Bronchial epithelial cell (primary cell): ENCODE data around the gene CHCT1. TPM values are rescaled to one million over a fixed set of nuclear protein-coding genes. Genes with fewer than 3 reads are reported as not detected.
A peak's percentile ranks its signal among the peaks of the same experiment; 100 is the strongest.

Source experiments
- DNase-seq: peaks from one replicate; pipeline ENCODE4 v3.0.0-alpha.2; 2010; ENCODE audit warnings: low read depth
- FAIRE-seq: peaks from 2 replicates; lab custom pipeline; 2011; peaks lifted over from hg19 to GRCh38; lab: Jason Lieb, UNC
- H3K27me3 ChIP-seq: 2 replicates; pipeline ENCODE4 v1.5.1; 2011; ENCODE audit warnings: low read length; ENCODE audit not compliant: control insufficient read depth, insufficient read depth
- H3K36me3 ChIP-seq: 2 replicates; pipeline ENCODE4 v1.5.1; 2011; ENCODE audit warnings: low read length; ENCODE audit not compliant: control insufficient read depth, insufficient read depth
- H3K4me3 ChIP-seq: 2 replicates; pipeline ENCODE4 v1.5.1; 2011; ENCODE audit warnings: mild to moderate bottlenecking, low read depth, low read length, control low read depth
- total RNA-seq: library from RNA; depleted of rRNA; stranded (reverse); fragments of >200 nt; gene quantifications from 2 replicates; pipeline ENCODE4 v1.2.1, GENCODE V29; 2014
- TF ChIP-seq, protein P1 (sequence below): IDR thresholded peaks from 2 replicates; pipeline ENCODE4 v1.5.1; 2011; ENCODE audit warnings: mild to moderate bottlenecking, moderate library complexity, low read length, control low read depth, inconsistent platforms; ENCODE audit not compliant: insufficient read depth, severe bottlenecking

Gene CHCT1
- total RNA-seq, 1 donor from 2014 or later, result not detected

GRCh38 chr17:60391471-60392041 lies 30.7 kb upstream of the CHCT1 start:
- no peak for FAIRE-seq
- no peak for DNase-seq
- peak overlapping the region; percentile 77 for H3K4me3 ChIP-seq
- TF ChIP-seq, protein P1, sequence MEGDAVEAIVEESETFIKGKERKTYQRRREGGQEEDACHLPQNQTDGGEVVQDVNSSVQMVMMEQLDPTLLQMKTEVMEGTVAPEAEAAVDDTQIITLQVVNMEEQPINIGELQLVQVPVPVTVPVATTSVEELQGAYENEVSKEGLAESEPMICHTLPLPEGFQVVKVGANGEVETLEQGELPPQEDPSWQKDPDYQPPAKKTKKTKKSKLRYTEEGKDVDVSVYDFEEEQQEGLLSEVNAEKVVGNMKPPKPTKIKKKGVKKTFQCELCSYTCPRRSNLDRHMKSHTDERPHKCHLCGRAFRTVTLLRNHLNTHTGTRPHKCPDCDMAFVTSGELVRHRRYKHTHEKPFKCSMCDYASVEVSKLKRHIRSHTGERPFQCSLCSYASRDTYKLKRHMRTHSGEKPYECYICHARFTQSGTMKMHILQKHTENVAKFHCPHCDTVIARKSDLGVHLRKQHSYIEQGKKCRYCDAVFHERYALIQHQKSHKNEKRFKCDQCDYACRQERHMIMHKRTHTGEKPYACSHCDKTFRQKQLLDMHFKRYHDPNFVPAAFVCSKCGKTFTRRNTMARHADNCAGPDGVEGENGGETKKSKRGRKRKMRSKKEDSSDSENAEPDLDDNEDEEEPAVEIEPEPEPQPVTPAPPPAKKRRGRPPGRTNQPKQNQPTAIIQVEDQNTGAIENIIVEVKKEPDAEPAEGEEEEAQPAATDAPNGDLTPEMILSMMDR, result no peak
- no peaks in the 10 kb centered on the region for H3K27me3 ChIP-seq
- no peaks in the 10 kb centered on the region for H3K36me3 ChIP-seq

DNA sequence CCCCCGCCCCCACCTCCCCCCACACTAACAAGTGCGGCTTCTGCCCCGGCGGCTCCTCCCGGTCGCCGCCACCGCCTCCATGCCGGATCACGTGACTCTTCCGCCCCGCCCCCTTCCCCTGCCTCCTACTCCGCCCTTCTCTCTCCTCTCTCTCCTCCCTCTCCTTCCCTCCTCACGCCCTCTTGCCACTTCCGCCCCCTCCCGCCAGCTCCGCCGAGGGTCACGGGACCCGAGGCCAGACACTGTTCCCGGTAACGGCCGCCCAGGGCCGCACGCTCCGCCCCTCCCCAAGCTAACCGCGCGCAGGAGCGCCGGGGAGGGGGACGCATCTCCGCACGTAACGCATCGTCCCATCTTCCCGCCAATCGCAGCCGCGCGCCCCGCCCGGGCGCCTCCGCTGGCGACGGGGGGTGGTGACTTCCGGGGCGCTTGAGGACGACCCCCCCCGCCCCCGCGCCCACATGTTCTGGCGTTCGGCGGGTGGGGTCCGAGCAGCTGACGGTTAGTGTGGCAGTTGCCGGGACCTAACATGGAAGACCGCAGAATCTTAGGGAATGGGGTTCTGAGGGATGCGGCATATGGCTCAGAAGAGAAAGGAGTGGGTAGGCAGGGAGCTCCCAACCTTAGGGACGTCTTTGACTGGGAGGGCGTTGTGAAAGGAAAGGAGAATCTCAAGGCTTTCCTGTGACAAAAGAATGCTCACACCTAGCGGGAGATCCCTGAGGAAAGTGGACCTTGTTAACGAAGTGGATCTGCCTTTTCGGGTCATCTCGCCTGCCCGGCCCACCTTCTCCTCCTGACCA lies 30.0 kb upstream of the CHCT1 start, which contains the start of gene USP32:
Gene USP32, minus strand, starts transcription at position 92 of the 803 bp plus-strand sequence. CDS start 194 bp downstream, outside the sequence.
- no peaks in the 10 kb centered on the region for H3K36me3 ChIP-seq
- TF ChIP-seq, protein P1, result peak; percentile 59
- H3K27me3 ChIP-seq, result no peaks in the 10 kb centered on the region
- peak within 1 kb of the TSS; percentile 77 for H3K4me3 ChIP-seq
- no peak for FAIRE-seq
- DNase-seq, result peak; percentile 89

DNA sequence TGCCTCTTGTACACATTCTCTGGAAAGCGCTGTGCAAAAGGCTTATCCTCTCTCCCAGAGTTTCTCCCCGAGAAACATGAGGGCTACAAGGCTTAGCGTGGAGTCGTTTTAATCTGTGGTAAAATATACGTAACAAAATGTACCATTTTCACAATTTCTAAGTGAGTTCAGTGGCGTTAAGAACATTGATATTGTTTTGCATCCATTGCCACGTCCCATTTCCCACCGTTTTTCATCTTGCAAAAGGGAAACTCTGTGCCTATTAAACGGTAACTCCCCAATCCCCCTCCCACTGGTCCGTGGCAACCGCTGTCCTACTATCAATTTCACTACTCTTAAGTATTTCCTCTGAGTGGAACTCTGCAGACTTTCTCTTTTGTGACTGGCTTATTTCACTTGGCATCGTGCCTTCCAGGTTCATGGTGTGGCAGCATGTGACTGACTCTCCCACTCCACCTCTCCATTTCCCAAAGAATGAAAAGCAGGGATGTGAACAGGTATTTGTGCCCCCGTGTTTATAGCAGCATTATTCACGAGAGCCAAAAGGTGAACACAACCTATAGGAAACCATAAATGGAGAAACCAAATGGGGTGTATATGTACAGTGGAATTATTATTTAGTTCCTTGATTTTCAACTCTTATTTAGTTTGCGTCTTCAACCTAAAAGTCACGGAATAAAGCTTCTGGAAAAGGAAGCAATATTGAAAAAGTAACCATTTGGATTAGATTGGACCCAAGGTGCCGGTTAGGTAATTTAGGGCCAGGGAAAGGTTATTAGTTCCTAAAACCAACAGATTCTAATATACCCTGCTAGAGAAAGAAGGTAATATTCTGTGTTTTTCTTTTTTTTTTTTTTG lies 29.2 kb upstream of the CHCT1 start:
- Histone ChIP-seq H3K4me3 (peak overlapping the region; percentile 77), H3K27me3 (no peaks in the 10 kb centered on the region), H3K36me3 (no peaks in the 10 kb centered on the region)
- TF ChIP-seq, protein P1, result no peak
- DNase-seq, result peak; percentile 47
- FAIRE-seq, result no peak

DNA sequence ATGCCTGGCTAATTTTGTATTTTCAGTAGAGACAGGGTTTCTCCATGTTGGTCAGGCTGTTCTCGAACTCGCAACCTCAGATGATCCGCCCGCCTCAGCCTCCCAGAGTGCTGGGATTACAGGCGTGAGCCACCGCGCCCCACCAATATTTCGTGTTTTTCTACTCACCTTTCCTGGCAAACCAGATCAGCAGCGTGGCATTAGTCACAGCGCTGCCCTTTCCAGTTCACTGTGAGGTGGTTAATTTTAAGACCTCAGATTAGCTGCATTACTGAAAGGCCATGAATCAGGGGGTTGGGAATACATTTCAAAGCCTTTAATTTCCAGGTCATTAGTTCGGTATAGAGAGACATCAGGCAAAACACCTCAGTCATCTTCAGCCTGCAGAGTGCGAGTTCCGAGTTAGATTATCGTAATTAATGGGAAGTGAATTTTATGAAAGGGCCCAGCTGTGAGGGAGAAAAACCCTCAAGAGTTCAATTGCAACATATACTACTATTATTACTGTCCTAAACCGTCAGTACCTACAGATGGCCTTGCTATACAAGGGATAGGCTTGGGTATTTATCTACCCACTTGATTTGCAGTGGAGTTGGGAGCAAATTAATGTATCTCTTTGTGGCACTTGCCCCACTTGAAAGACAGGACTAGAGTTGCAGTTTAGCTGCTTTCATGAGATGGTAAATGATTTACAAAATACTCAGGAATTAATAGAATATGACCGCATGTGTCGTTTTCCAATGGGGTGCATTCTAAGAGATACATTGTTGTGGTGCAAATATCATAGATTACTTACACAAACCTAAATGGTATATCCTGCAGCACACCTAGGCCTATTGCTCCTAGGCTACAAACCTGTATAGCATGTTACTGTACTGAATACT lies 28.2 kb upstream of the CHCT1 start:
- Histone ChIP-seq H3K4me3 (no peak overlapping the region), H3K27me3 (no peaks in the 10 kb centered on the region), H3K36me3 (no peaks in the 10 kb centered on the region)
- TF ChIP-seq, protein P1, result no peak
- FAIRE-seq (no peak), DNase-seq (no peak)

- no peak overlapping the region for H3K4me3 ChIP-seq
- no peaks in the 10 kb centered on the region for H3K27me3 ChIP-seq
- TF ChIP-seq, protein P1, result no peak
- no peaks in the 10 kb centered on the region for H3K36me3 ChIP-seq
- DNase-seq, result no peak
- FAIRE-seq, result no peak
These were observed 26.7 kb upstream of the CHCT1 start for GRCh38 chr17:60395508-60396065.
